ENCODE measurements around the gene C19orf12.

C19orf12 gene

GRCh38 chr19:29694669-29695627 is 20.1 kb downstream of the C19orf12 start:
- H3K4me2 ChIP-seq (ENCODE audit: low read depth, low read length), result no peak overlapping the region
- no peak overlapping the region for H3K9ac ChIP-seq (ENCODE audit: low read length)
- H3K36me3 ChIP-seq (replicated peaks; ENCODE audit: insufficient read depth, low read length), result no peaks in the 10 kb centered on the region
- peak; percentile 52 for DNase-seq
- H3K4me1 ChIP-seq (ENCODE audit: low read length), result no peaks in the 10 kb centered on the region
- H3K79me2 ChIP-seq (ENCODE audit: low read length), result no peaks in the 10 kb centered on the region
- no peak overlapping the region for H3K27ac ChIP-seq (ENCODE audit: low read length)
- no peaks in the 10 kb centered on the region for H3K27me3 ChIP-seq (replicated peaks; ENCODE audit: insufficient read depth, low read length)
- no peak overlapping the region for H2AFZ ChIP-seq (ENCODE audit: low read length)
- no peak overlapping the region for H3K4me3 ChIP-seq (ENCODE audit: low read length)
- TF ChIP-seq EZH2 (optimal IDR thresholded peaks at IDR 0.05; ENCODE audit: low read depth, low read length), result no peak
- peak; percentile 84 for TF ChIP-seq CTCF (IDR thresholded peaks at IDR 0.05; ENCODE audit: low read length)
- H3K9me3 ChIP-seq (replicated peaks; ENCODE audit: insufficient read depth, low read length), result no peaks in the 10 kb centered on the region
- H3K9me2 ChIP-seq (replicated peaks; ENCODE audit: insufficient read depth, low read length), result no peaks in the 10 kb centered on the region
- no peaks in the 10 kb centered on the region for H3F3A ChIP-seq (ENCODE audit: insufficient read depth, low read length)
- no peaks in the 10 kb centered on the region for H4K20me1 ChIP-seq (ENCODE audit: insufficient read depth, low read length)

GRCh38 chr19:29694161-29694560 is 20.9 kb downstream of the C19orf12 start:
- no peak for TF ChIP-seq EZH2phosphoT487 (IDR thresholded peaks at IDR 0.05; ENCODE audit: low read length)
- TF ChIP-seq CTCF (IDR thresholded peaks at IDR 0.05; ENCODE audit: low read length), result no peak
- no peak for TF ChIP-seq EZH2 (optimal IDR thresholded peaks at IDR 0.05; ENCODE audit: low read depth, low read length)
- H3K4me2 ChIP-seq (ENCODE audit: low read depth, low read length), result no peak overlapping the region
- H3F3A ChIP-seq (ENCODE audit: insufficient read depth, low read length), result no peaks in the 10 kb centered on the region
- H3K9me2 ChIP-seq (replicated peaks; ENCODE audit: insufficient read depth, low read length), result no peaks in the 10 kb centered on the region
- H3K9ac ChIP-seq (ENCODE audit: low read length), result no peak overlapping the region
- DNase-seq, result no peak
- no peak overlapping the region for H3K27ac ChIP-seq (ENCODE audit: low read length)
- no peaks in the 10 kb centered on the region for H3K79me2 ChIP-seq (ENCODE audit: low read length)
- H4K20me1 ChIP-seq (ENCODE audit: insufficient read depth, low read length), result no peaks in the 10 kb centered on the region
- no peaks in the 10 kb centered on the region for H3K36me3 ChIP-seq (replicated peaks; ENCODE audit: insufficient read depth, low read length)
- no peak overlapping the region for H3K4me3 ChIP-seq (ENCODE audit: low read length)
- H3K27me3 ChIP-seq (replicated peaks; ENCODE audit: insufficient read depth, low read length), result no peaks in the 10 kb centered on the region; the same call in 1 of the 2 replicates
- H3K4me1 ChIP-seq (ENCODE audit: low read length), result no peaks in the 10 kb centered on the region
- H3K9me3 ChIP-seq (replicated peaks; ENCODE audit: insufficient read depth, low read length), result no peaks in the 10 kb centered on the region
- H2AFZ ChIP-seq (ENCODE audit: low read length), result no peak overlapping the region

GRCh38 chr19:29690842-29691241 is 24.2 kb downstream of the C19orf12 start:
- Histone ChIP-seq H3K4me2 (ENCODE audit: low read depth, low read length) (no peak overlapping the region), H2AFZ (ENCODE audit: low read length) (peak overlapping the region; percentile 63)

More at GRCh38 chr19:29690842-29691241, 24.2 kb downstream of the C19orf12 start:
- no peaks in the 10 kb centered on the region for H3K9me3 ChIP-seq (replicated peaks; ENCODE audit: insufficient read depth, low read length)
- H3K9me2 ChIP-seq (replicated peaks; ENCODE audit: insufficient read depth, low read length), result no peaks in the 10 kb centered on the region
- DNase-seq, result peak; percentile 53
- H3K9ac ChIP-seq (ENCODE audit: low read length), result no peak overlapping the region
- H3K36me3 ChIP-seq (replicated peaks; ENCODE audit: insufficient read depth, low read length), result no peaks in the 10 kb centered on the region
- no peaks in the 10 kb centered on the region; the same call in none of the 2 replicates for H3K27me3 ChIP-seq (replicated peaks; ENCODE audit: insufficient read depth, low read length)
- no peak for TF ChIP-seq EZH2phosphoT487 (IDR thresholded peaks at IDR 0.05; ENCODE audit: low read length)
- no peak for TF ChIP-seq EZH2 (optimal IDR thresholded peaks at IDR 0.05; ENCODE audit: low read depth, low read length)
- TF ChIP-seq CTCF (IDR thresholded peaks at IDR 0.05; ENCODE audit: low read length), result peak; percentile 41
- H3F3A ChIP-seq (ENCODE audit: insufficient read depth, low read length), result no peaks in the 10 kb centered on the region
- no peaks in the 10 kb centered on the region for H3K79me2 ChIP-seq (ENCODE audit: low read length)
- H3K4me1 ChIP-seq (ENCODE audit: low read length), result no peaks in the 10 kb centered on the region
- H3K27ac ChIP-seq (ENCODE audit: low read length), result no peak overlapping the region
- H3K4me3 ChIP-seq (ENCODE audit: low read length), result no peak overlapping the region
- H4K20me1 ChIP-seq (ENCODE audit: insufficient read depth, low read length), result no peaks in the 10 kb centered on the region
